HG02571 (cell line): ENCODE measurements around the gene SYK.

Experiments
- ATAC-seq: cut with Tn5 transposase; IDR thresholded peaks from one replicate; pipeline ENCODE4 v1.9.1; 2021; ENCODE audit warnings: mild to moderate bottlenecking, moderate library complexity; ENCODE audit not compliant: unreplicated experiment

Gene SYK

DNA sequence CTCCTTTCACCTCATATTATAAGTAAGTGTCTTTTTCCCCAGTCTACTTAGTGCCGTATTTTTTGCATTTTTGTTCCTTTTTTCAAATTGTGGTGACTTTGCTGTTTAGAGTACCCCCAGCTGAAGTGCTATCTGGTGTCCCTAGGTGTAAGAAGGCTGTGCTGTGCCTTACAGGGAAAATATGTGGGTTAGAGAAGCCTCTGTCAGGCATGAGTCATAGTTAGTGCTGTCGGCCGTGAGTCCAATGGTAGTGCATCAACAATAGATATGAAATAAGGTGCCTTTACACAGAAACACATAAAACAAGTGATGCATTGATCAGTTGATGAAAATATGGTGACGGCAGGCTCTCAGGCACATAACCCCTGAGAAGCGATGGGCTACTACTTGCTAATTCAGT is 20.1 kb downstream of the SYK start:
- no peak for ATAC-seq

DNA sequence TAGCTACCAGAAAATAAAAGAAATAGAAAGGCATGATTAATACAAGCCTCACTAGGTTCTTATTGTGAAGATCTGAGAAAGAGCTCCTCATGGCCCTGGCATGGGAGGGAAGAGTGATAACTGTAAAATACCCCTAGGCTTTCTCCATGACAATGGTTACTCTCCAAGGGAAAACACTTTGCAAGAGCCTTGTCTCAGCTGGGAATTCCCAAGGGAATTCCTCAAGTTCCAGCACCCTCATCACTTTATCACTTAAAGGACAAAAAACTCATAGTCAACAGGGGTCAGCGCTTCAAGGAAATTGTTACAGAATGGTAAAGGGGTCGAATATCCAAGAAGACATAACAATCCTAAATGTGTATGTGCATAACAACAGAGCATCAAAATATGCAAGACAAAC is 21.2 kb downstream of the SYK start:
- ATAC-seq = no peak

DNA sequence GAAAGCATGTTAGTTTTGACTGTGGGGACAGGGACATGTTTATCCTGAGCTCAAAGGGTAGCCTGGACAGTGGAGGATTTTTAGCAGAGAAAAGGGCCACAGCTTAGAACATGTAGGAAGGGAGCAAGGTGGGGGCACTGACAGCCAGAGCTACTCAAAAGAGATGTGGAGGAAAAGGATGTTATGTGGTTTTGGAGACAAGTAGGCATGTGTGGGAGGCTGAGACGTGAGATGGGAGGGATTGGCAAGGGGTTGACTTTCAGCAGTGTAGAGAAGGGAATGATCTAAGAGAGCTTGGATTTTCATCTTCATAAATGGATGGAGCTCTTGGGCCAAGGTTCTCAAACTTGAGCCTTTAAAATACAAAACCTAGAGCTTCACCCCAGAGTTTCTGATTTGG is 24.0 kb downstream of the SYK start:
- no peak for ATAC-seq

DNA sequence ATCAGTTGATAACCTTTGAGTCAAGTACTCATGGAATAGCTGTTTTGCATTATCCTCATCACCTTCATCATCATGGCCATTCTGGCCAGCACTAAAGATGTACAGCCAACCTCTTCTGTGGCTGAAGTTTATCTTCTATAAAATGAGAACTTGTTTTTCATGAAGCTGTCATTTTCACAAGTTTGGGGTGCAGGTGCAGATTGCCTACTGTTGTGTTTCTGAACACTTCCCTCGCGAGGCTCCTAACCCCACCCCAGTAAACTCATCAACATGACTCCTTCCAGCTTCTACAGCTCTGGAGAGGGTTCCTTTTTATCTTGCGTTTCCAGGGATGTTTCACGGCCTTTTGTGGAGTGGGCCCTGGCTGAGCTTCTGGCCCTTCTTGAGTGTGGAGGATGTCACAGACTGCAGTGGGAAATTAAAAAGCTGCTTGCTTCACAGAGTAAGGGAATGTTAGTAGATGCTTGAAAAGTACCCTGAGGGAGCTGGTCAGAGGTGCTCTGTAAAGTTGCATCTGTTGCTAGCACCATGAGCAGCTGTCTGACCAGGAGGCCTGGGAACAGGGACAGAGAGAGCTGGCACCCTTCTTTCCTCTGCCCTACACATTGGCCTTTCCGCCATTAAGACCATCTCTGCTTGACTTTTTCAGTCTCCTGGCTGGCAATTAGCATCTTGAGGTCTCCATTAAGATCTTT is 24.9 kb downstream of the SYK start:
- no peak for ATAC-seq

DNA sequence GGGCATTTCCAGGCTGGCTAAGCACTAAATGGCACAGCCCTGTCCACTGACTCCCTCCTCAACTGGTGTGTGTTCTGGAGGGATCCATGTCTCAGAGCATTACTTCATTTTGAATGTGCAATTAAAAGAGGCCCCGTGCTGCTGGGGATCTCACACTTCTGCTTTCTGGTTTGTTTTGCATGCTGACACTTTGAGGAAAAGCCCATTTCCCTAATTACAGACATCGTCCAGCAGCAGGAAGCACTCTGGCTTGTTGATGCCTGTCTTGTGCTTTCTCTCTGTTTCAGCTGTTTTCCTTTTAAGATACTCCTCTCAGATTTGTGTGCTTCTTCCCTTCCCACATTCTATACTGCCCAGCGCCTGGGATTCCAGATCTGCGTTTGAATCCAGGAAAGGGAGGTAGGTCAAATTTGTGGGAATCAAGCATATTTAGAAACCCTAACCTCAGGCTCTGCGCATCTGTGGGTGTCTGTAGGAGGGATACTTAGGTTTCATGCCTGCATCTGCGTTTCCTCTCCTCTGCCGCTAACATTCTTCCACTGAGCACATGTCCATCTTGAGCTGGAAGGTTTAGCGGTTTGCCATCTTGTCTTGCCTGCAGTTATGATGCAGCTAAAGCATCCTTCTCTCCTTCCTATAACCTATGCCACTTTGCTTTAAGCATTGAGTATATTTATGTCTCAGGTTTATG is 25.7 kb downstream of the SYK start:
- peak; percentile 66 for ATAC-seq

DNA sequence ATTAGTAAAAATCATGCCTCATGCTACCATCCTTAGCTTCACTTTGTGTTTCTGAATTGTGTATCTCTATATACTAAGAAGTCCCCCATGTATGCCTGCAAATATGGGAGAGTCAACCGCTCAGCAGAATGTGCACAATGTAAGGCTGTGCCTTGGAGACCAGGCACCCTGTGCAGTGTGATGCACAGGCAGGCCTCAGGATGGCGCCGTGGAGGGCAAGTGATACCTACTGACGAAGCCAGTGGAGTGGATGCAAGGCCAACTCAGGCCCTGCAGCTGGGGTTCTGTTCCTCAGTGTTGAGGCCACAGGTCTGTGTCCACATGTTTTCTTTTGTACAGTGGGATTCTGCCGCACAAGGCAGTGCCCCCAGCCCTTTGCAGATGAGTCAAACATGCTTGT is 28.4 kb downstream of the SYK start:
- ATAC-seq = no peak

DNA sequence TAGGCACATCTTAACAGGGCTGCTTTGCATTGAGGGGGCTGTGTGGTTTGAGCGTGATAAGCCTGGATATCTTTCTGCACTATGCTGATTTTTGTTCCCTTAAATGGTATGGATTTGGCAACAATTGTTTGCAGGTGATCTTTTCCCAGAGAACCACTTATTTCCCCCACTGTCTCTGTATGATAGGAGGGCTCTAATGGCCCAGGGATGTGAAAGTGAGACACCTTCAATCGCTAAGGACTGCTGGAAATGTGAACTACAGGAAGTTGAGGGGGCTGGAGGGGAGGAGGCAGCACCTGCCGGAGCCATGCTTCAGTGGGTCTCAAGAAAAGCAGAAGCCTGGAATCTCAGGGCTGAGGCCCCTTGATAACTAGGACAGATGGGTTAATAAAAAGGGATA is 29.4 kb downstream of the SYK start:
- ATAC-seq = no peak

DNA sequence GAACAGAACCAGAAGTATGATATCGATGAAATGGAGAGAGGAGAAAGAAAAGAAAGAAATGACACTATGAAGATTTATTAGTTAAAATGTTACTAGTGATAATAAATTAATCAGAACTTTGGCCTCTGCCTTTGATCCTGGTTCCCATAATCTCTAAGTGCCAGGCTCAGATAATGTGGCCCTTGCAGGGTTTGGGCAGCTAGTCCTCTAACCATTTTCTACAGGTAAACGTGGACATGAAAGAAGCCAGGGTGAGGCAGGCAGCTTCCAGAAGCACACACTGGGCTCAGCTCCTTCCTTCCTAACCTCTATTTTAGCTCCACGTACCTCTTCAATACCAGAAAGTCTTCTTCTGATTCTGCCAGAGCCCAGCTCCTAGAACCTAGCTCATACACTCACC is 30.6 kb downstream of the SYK start:
- no peak for ATAC-seq

DNA sequence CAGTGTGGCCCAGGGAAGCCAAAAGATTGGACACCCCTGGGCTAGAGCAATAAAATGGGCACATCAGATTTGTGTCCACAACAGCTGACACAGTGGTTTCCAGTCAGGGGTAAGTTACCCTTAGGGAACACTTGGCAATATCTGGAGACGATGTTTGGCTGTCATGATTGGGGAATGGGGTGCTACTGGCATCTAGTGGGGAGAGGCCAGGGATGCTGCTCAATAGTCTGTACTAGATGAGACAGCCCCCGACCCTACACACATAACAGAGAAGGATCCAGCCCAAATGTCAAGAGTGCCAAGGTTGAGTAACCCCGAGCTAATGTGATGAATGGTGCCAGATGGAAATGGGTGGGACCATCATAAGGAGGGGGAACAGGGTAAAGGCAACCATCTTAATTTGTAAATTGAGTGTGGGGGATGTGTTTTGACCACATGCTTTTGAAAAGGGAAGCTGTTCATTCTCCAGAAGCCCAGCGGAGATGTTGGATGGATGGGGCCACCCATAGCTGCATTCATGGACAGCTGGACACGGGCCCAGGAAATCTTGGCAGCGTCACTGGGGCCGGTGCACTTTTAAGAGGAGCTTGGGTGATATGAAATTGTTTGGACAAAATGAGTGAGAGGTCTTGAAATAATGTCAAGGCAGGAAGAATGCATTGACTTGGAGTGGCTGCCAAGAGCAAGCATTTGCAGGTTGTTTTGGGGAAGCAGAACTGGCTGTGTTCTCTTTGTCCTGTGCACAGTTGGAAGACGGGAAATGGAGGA is 33.4 kb downstream of the SYK start:
- ATAC-seq = no peak

DNA sequence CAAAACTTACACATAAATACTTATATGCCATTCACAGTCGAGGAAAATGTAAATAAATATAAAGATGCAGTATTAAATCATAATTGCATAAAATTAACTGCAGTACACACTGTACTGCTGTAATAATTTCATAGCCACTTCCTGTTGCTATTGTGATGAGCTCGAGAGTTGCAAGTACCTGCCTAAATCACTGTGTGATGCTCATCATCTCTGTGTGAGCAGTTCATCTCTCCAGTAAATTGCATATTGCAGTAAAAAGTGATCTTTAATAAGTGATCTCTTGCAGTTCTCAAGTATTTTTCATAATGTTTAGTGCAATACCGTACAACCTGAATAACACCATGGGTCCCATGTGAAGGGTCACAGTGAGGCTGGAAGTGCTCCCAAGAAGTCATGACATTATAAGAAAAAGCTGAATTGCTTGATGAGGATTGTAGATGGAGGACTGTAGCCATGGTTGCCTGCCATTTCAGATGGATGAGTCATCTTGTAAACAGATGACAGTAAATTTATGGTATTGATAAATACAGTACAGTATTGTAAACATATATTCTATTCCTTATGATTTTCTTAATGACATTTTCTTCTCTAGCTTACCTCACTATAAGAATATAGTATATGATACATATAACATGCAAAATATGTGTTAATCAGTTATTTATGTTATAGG is 34.9 kb downstream of the SYK start:
- no peak for ATAC-seq

DNA sequence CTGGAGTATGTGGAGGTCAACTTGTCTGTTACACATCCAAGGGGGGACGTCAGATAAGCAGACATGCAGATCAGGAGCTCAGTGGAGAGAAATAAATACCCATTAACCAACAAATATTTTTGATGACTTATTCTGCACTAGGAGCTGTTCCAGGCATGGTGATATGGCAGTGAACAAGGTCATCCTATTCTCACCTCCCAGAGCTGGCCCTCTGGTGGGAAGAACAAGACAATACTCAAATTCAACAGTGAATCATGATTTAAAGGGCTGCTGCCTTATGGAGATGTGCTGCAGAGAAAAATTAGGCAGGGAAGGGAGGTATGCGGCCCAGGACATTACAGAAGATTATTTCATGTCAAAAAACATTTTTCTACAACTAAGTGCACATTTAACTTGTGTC is 36.5 kb downstream of the SYK start:
- ATAC-seq = no peak

DNA sequence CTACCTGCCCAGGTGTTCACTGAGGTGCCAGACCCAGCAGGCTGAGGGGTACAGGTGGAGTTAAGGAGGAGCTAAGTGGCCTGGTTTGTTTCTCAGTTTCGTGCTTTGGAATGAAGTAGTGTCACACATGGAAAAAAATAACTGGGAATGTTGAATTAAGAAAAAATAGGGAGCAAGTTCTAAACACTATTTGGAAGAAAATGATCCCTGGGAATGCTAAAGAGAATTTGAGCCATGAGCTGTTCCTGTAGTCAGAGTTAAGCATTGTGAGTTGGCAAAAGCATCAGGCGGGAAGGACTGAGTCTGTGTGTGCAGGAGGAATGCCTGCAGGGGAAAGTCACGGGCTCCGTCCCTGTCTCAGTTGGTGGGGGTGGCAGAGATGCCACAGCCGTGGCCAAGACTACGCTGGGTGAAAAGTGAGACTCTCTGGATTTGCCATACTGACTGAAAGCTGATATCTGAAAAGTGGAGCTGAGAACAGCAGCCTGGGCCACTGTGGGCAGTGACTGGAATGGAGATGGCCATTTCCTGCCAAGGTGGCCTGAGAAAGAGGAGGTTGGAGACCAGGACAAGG is 37.0 kb downstream of the SYK start:
- ATAC-seq = no peak

DNA sequence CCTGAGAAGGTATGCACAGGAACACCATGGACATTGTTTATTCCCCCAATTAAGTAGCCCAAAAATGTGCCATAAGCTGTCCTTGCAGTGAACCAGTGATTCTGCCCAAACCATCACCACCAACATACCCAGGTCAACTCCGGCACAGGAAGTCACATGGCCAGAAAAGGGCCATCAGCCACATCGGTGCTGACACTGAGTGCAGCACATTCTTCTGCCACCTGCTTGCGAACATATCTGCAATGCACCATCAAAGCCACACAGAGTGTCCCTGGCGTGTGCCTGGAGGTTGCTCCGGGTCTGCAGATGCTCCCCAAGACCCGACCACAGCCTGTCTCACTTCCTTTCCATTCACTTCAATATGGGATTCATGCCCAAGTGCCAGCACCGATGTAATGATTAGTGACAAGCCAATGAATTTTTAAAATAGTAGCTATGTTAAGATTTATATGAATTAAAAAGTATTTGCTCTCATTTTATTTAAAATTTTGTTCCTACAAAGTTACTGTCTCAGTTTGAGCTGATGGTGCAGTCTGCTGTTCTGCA is 37.6 kb downstream of the SYK start:
- no peak for ATAC-seq

DNA sequence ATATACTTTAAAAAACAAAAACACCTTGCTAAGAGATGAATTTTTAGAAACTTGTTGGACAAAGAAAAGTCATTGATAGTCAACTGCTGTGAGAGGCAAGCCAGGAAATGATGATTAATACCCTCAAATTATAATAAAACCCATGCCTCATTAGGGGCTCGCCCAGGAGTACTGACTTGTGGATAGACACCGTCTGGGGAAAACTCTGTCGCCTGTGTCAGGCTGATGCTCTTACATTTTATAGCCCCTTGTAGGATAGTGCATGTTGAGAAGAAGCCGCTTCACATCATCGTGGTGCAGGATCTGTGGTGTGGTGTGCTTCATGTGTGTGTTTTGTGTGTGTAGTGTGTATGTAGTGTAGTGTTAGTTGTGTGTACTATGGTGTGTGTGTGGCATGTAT is 39.1 kb downstream of the SYK start:
- no peak for ATAC-seq

DNA sequence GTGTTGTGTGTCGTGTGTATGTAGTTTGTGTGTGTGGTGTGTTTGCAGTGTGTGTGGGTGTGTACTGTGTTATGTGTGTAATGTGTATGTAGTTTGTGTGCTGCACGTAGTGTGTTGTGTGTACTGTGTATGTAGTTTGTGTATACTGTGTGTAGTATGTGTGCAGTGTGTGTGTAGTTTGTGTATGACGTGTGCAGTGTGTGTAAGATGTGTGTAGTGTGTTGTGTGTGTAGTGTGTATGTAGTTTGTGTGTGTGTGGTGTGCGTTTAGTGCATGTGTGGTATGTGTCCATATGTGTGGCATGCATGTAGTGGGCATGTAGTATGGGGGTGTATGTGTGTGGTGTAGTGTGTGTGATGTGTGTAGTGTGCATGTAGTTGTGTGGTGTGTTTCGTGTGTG is 39.6 kb downstream of the SYK start:
- ATAC-seq = no peak

DNA sequence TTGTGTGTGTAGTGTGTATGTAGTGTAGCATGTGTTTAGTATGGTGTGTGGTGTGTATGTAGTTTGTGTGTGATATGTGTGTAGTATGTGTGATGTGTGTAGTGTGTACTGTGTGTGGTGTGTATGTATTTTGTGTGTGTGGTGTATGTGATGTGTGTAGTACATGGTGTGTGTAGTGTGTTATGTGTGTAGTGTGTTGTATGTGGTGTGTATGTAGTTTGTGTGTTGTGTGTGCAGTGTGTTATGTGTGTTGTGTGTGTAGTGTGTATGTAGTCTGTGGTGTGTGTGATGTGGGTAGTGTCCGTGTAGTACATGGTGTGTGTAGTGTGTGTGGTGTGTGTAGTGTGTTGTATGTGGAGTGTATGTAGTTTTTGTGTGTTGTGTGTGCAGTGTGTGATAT is 40.0 kb downstream of the SYK start:
- no peak for ATAC-seq

DNA sequence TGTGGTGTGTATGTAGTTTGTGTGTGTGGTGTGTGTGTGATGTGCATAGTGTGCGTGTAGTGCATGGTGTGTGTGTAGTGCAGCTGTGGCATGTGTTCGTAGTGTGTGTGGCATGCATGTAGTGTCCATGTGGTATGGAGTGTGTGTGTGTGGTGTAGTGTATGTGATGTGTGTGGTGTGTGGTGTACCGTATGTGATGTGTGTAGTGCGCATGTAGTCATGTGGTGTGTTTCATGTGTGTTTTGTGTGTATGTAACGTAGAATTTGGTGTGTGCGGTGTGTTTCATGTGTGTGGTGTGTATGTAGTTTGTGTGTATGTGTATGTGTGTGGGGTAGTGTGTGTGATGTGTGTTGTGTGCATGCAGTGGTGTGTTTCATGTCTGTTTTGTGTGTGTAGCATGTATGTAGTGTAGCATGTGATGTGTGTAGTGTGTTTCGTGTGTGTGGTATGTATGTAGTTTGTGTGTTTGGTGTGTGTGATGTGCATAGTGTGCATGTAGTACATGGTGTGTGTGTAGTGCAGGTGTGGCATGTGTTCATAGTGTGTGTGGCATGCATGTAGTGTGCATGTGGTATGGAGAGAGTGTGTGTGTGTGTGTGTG is 40.7 kb downstream of the SYK start:
- ATAC-seq = no peak

DNA sequence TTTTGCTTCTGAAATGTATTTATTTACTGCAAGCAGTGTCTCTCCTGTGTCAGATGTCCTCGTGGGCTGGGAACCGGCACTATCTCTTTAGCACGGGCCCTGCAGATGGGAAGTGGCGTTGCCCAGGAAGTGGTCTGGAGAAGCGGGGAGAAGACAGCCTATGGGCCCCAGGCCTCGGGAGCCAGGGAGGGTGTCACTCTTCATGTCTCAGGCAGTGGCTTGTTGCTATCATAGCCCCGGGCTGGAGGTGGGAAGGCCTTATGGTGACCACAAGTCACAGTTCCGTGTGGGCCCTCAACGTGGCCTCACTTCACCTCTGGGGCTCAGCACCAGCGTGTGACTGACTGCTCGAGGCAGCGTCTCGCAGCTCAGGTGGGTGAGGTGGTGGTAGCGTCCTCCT is 41.4 kb downstream of the SYK start:
- no peak for ATAC-seq

DNA sequence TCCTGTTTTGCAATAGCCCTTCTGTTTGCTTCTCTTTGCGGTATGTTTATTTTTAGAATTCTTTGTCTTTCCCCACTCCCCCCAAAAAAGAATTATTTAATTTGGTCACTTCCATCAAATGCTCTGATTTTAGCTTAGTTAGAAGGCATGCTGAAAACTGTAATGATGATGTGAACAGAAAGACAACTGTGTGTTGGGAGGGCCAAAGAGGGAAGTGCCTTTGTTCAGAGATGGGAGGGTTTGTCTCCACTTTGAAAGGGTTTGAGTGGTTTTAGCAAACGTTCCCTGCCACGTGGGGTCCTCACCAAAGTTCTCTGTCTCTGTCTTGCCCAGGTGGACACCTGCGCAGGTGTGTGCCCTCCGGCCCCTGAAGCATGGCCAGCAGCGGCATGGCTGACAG is 41.9 kb downstream of the SYK start:
- no peak for ATAC-seq

DNA sequence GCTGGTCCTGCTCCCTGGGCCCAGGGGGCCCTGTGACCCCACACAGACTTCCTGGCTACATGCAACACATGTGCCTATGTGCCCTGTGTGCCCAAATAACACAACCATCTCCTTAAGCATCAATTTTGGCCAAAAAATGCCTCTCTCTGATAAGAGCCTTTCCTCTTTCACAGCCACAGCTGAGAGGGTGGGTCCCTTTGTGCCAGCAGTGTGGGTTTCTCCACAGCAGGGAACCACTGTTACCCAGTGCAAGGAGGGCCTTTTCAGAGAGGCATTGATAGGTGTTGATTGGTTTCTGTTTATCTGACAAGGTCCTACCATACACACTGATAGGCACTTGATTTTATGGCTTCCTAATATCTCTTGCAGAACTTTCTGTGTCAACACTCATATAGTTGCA is 42.7 kb downstream of the SYK start:
- no peak for ATAC-seq
